Endothelial cell (in vitro differentiated cells): ENCODE data around the gene ATP2B2. TPM values are rescaled to one million over a fixed set of nuclear protein-coding genes. Genes with fewer than 3 reads are reported as not detected.

ENCODE experiments used
- DNase-seq: peaks from one replicate; pipeline ENCODE4 v3.0.0; 2021; ENCODE audit warnings: low spot score
- H3K27ac Mint-ChIP-seq: one replicate; pipeline ENCODE4 v1.8.0; 2021; ENCODE audit warnings: mixed read lengths, inconsistent platforms; ENCODE audit not compliant: unreplicated experiment
- H3K27me3 Mint-ChIP-seq: one replicate; pipeline ENCODE4 v1.8.0; 2021; ENCODE audit warnings: mild to moderate bottlenecking, moderate library complexity, mixed read lengths, inconsistent platforms; ENCODE audit not compliant: unreplicated experiment
- H3K36me3 Mint-ChIP-seq: one replicate; pipeline ENCODE4 v1.8.0; 2021; ENCODE audit warnings: mild to moderate bottlenecking, low read depth, mixed read lengths, inconsistent platforms; ENCODE audit not compliant: unreplicated experiment
- H3K4me1 Mint-ChIP-seq: one replicate; pipeline ENCODE4 v1.8.0; 2021; ENCODE audit warnings: mild to moderate bottlenecking, mixed read lengths, inconsistent platforms; ENCODE audit not compliant: unreplicated experiment
- H3K4me3 Mint-ChIP-seq: one replicate; pipeline ENCODE4 v1.8.0; 2021; ENCODE audit warnings: mild to moderate bottlenecking, mixed read lengths, inconsistent platforms; ENCODE audit not compliant: unreplicated experiment
- H3K9me3 Mint-ChIP-seq: one replicate; pipeline ENCODE4 v1.8.0; 2021; ENCODE audit warnings: mixed read lengths, inconsistent platforms; ENCODE audit not compliant: unreplicated experiment
- total RNA-seq: library from RNA; stranded (reverse); fragmentation: NEBNext Ultra II Directional; extraction: Animal tissue kit (Norgen Biotek cat#: 25700); gene quantifications from one replicate; pipeline ENCODE4 v1.2.1, GENCODE V29; 2021; ENCODE audit not compliant: unreplicated experiment
- TF ChIP-seq, protein P1 (sequence below): fragments of 200-600 bp; sonication (generic); IDR thresholded peaks from one replicate; pipeline ENCODE4 v1.5.0; 2021; ENCODE audit warnings: antibody characterized with exemption; ENCODE audit not compliant: unreplicated experiment

ATP2B2 gene
- total RNA-seq, 1 donor from 2014 or later = 1.7 TPM

GRCh38 chr3:10447110-10447509 is 58.3 kb downstream of the ATP2B2 start:
- Mint-ChIP-seq H3K9me3 (no peaks in the 10 kb centered on the region), H3K36me3 (no peaks in the 10 kb centered on the region), H3K4me1 (no peaks in the 10 kb centered on the region), H3K4me3 (no peak overlapping the region), H3K27me3 (peaks cover 2% of the 10 kb centered on the region), H3K27ac (no peak overlapping the region)
- no peak for DNase-seq
- TF ChIP-seq, protein P1, sequence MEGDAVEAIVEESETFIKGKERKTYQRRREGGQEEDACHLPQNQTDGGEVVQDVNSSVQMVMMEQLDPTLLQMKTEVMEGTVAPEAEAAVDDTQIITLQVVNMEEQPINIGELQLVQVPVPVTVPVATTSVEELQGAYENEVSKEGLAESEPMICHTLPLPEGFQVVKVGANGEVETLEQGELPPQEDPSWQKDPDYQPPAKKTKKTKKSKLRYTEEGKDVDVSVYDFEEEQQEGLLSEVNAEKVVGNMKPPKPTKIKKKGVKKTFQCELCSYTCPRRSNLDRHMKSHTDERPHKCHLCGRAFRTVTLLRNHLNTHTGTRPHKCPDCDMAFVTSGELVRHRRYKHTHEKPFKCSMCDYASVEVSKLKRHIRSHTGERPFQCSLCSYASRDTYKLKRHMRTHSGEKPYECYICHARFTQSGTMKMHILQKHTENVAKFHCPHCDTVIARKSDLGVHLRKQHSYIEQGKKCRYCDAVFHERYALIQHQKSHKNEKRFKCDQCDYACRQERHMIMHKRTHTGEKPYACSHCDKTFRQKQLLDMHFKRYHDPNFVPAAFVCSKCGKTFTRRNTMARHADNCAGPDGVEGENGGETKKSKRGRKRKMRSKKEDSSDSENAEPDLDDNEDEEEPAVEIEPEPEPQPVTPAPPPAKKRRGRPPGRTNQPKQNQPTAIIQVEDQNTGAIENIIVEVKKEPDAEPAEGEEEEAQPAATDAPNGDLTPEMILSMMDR = no peak

DNA sequence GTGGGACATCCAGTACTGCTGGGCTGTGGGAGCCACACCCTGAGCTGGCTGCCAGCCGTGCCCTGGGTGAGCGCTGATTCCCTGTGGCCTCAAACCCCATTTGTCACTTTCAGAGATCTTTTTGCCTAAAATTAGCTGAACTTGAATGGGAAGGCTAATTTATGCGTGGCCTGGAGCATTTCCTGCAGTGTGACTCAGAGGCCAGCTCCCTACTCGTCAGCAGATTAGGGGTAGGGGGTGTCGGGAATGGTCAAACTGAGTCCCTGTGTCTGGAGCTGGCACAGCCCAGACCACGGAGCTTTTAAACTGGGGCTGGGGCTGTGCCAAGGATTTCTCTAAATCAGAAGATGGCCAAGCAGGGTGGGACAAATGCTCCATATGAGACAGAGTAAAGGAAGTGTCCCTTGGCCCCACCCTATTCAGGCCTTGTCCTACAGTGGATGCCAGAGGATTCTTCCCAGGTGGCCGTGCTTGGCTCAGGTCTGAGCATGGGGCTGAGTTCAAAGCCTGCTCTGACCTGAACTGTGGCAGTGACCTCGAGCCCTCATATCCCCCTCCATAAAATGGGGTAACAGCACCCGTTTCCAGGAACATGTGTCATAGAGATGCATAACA is 59.7 kb downstream of the ATP2B2 start:
- no peak for DNase-seq

GRCh38 chr3:10444511-10444910 is 60.9 kb downstream of the ATP2B2 start:
- Mint-ChIP-seq H3K36me3 (no peaks in the 10 kb centered on the region), H3K27me3 (peaks cover 5% of the 10 kb centered on the region), H3K4me3 (no peak overlapping the region), H3K4me1 (peaks cover 17% of the 10 kb centered on the region), H3K27ac (no peak overlapping the region), H3K9me3 (no peaks in the 10 kb centered on the region)
- no peak for DNase-seq
- TF ChIP-seq, protein P1 = no peak

More for the DNA sequence above, 59.7 kb downstream of the ATP2B2 start:
- Mint-ChIP-seq H3K27me3 (peaks cover 5% of the 10 kb centered on the region), H3K36me3 (no peaks in the 10 kb centered on the region), H3K4me1 (peaks cover 11% of the 10 kb centered on the region), H3K27ac (no peak overlapping the region), H3K9me3 (no peaks in the 10 kb centered on the region), H3K4me3 (no peak overlapping the region)
- TF ChIP-seq, protein P1 = no peak

DNA sequence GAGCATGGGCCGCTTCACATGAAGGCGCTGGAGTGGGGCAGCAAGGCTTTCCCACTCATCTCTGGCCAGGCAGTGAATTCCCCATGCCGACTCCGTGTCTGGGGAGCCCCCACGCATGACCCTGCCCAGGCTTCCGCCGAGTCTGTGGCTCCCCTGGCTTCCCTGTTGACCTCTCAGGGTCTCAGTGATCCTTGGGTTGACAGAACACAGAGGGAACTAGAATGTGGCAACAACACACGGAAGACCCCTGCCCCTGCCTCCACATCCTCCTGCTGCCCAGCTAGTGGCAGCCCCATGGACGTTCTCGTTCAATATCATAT is 61.3 kb downstream of the ATP2B2 start:
- no peak overlapping the region for H3K4me3 Mint-ChIP-seq
- no peaks in the 10 kb centered on the region for H3K36me3 Mint-ChIP-seq
- peaks cover 5% of the 10 kb centered on the region for H3K27me3 Mint-ChIP-seq
- H3K9me3 Mint-ChIP-seq = no peaks in the 10 kb centered on the region
- peaks cover 17% of the 10 kb centered on the region for H3K4me1 Mint-ChIP-seq
- TF ChIP-seq, protein P1 = no peak
- no peak overlapping the region for H3K27ac Mint-ChIP-seq
- DNase-seq = no peak

DNA sequence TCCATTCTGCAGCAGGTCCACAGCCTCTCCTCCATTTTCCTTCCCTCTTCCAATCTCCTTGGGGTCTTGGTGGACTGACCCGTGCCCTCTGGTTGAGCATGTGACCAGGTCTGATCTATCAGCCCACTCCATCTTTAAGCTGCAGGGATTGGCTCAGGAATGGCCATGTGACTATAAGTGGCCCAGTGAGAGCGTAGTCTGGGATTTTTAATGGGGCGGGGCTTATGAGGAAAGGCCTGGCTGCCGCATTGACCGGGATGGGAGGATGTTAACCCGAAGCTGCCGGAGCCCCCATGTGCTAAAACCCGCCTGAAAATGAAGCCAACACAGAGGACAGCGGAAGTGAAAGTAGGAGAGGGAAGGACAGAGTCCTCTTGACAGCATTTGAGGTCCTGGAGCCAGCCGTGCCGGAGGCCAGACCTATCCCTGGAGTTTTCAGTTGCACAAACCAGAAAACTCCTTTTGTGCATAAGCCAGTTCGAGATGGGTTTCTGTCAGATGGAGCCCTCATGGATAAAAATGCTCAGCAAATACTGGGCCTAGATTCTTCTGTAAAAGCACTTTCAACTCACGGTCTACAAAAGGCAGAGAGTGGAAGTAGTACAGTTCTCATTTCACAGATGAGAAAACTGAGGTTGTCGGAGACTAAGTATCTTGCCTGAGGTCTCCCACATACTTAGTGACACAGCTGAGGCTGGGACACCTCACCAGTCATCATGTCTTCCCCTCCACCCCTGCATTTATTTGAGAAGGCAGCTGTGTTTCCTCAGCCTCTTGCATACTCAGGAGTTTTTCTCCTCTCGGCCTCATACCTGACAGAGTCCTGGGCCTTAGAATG is 61.9 kb downstream of the ATP2B2 start:
- Mint-ChIP-seq H3K27ac (no peak overlapping the region), H3K4me3 (no peak overlapping the region), H3K27me3 (peaks cover 3% of the 10 kb centered on the region), H3K4me1 (peaks cover 17% of the 10 kb centered on the region), H3K36me3 (no peaks in the 10 kb centered on the region), H3K9me3 (no peaks in the 10 kb centered on the region)
- TF ChIP-seq, protein P1 = no peak
- DNase-seq = no peak
